Stimulated activated CD4-positive, alpha-beta T cell treated with anti-CD3 and anti-CD28 coated beads, Interleukin-2, amount 100 ng/mL, for 48 hours (primary cell): ENCODE data around the gene NDOR1.
"Not testable (repeated sequence)": the region's sequence is repeated elsewhere in the genome, so short reads cannot be mapped to it uniquely, and the experiment has no call there.

Experiments used
- DNase-seq, 2 donors: peaks; one replicate each; pipeline ENCODE4 v3.0.0-alpha.2; 2020

Gene NDOR1

DNA sequence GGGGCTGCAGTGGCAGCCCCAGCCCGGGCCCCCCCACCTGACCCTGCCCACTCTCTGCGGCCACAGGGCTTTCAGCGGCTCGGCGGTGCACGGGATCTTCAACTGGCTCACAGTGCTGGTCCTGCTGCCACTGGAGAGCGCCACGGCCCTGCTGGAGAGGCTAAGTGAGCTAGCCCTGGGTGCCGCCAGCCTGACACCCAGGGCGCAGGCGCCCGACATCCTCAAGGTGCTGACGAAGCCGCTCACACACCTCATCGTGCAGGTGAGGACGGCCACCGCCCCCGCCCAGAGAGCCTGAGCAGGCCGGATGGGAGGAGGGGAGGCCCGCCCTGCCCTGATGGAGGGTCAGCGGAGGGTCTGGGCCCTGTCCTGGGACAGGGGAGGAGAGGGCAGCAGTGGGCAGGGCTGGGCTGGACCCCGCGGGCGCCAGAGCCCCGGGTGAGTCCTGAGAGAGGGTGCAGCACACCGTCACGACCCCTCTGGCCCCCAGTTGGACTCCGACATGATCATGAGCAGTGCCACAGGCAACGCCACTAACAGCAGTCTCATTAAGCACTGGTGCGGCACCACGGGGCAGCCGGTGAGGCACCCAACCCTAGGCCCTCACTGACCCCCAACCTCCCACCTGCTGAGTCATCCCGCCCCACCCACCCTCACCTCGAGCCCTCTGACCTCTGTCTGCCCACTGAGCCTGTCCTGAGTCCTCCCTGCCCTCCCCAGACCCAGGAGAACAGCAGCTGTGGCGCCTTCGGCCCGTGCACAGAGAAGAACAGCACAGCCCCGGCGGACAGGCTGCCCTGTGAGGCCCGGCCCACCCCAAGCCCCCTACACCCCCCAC lies 27.9 kb downstream of the NDOR1 start:
- DNase-seq, result no peak

DNA sequence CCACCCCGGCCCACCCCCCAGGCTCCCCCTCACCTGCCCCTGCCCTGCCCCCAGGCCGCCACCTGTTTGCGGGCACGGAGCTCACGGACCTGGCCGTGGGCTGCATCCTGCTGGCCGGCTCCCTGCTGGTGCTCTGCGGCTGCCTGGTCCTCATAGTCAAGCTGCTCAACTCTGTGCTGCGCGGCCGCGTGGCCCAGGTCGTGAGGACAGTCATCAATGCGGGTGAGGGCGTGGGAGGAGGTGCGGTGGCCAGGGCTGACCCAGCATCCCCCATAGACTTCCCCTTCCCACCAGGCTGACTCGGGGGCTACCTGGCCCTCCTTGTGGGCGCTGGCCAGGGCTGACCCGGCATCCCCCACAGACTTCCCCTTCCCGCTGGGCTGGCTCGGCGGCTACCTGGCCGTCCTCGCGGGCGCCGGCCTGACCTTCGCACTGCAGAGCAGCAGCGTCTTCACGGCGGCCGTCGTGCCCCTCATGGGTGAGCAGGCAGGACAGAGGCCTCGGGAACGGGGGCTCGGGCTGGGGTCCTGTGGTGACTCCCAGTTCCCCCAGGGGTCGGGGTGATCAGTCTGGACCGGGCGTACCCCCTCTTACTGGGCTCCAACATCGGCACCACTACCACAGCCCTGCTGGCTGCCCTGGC lies 28.7 kb downstream of the NDOR1 start:
- no peak for DNase-seq

DNA sequence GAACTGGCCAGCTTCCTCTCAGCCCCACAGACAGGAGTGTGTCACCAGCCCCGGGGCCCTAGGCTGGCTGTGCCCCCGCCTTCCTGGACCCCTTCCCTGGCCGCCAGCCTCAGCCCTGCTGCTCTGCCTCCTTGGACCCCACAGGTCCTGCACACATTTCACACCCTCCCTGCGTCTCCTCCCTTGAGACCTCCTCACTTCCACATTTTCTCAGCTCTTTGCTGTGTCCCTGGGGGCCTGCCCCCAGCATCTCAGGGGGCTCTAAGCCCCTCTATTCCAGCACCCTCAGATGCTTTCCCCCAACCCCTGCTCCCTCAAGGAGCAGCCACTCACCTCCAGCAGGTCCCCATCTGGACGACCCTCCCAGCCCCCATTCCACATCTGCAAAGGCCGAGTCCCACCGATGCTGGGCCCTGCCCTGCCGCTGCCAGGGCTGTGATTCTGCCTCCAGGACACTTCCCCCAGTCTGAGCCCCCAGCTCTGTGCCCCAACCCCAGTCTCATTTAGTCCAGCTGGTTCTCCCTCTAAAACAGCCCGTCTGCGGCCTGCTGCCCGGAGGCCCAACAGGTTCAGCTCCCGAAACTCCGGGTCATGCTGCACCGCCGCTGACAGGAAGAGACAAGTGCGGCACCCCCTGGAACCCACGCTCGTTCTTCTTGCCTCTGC lies 29.4 kb downstream of the NDOR1 start:
- DNase-seq, result no peak

DNA sequence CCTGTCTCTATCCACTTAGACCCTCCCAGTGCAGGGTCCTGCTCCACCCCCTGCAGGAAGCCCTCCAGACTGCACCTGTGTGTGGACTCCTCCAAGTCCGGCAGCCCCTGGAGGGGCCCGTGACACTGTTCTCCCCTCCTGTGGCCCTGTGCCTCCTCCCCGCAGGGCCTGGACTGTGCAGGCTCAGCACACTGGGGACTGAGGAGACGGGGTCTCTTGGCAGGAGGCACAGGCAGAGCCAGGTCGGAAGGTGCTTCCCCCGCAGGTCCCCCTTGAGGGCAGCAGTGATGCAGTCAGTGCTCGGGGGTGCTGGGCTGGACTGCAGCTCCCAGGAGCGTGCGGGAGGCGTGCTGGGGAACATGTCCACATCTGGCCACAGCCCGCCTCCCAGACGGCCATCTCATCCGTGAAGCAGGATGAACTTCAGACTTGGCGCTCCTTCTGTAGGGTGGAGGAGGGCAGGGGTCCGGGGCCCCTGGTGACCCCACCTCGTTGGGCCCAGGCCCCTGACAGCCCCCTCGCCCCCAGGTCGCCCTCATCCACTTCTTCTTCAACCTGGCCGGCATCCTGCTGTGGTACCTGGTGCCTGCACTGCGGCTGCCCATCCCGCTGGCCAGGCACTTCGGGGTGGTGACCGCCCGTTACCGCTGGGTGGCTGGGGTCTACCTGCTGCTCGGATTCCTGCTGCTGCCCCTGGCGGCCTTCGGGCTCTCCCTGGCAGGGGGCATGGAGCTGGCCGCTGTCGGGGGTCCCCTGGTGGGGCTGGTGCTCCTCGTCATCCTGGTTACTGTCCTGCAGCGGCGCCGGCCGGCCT lies 30.1 kb downstream of the NDOR1 start:
- DNase-seq, result no peak

DNA sequence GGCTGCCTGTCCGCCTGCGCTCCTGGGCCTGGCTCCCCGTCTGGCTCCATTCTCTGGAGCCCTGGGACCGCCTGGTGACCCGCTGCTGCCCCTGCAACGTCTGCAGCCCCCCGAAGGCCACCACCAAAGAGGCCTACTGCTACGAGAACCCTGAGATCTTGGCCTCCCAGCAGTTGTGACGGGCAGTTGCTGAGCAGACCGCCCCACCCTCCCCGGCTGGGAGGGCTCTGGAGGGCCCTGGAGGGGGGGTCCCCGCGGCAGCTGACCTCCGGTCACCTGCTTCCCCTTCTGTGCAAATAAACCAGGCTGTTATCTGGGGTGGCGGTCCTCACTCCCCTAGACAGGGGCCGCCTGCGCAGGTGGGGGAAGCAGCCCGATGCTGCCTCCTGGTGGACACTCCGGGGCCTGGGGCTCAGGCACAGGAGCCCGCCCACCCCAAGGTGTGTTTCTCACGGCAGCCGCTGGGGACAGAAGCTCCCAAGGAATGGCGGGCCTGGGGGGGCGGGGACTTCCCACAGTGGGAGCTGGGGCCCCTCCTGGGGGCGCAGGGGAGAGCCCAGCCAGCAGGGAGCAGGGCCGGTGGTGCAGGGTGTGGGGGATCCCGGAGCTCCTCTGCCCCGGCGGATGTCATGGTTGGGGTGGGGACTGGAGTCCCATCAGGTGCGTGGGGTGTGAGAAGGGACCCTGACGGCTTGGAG lies 30.9 kb downstream of the NDOR1 start:
- peak; percentile 91 to 94 for DNase-seq

DNA sequence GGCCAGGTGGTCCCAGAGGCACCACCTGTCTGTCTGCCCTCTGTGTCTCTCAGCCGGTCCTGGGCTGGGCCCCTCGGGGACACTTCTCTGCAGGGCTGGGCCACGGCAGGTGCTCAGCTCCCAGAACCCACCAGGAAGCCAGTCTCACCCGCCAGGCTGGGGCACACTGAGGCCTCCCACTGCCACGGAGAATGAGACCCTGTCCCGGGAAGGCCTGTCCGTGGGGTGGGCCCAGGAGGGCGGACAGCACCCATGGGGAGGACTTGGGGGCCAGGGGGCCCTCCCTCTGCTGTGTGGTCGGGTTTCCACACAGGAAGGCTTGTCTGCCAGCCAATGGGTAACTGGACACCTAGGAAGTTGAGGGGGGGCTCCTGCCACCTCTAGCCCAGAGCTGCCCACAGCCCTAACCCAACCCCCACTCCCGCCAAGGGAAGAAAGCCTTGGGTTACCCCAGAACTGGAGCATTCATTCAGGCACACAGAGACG lies 31.5 kb downstream of the NDOR1 start:
- DNase-seq, result no peak

DNA sequence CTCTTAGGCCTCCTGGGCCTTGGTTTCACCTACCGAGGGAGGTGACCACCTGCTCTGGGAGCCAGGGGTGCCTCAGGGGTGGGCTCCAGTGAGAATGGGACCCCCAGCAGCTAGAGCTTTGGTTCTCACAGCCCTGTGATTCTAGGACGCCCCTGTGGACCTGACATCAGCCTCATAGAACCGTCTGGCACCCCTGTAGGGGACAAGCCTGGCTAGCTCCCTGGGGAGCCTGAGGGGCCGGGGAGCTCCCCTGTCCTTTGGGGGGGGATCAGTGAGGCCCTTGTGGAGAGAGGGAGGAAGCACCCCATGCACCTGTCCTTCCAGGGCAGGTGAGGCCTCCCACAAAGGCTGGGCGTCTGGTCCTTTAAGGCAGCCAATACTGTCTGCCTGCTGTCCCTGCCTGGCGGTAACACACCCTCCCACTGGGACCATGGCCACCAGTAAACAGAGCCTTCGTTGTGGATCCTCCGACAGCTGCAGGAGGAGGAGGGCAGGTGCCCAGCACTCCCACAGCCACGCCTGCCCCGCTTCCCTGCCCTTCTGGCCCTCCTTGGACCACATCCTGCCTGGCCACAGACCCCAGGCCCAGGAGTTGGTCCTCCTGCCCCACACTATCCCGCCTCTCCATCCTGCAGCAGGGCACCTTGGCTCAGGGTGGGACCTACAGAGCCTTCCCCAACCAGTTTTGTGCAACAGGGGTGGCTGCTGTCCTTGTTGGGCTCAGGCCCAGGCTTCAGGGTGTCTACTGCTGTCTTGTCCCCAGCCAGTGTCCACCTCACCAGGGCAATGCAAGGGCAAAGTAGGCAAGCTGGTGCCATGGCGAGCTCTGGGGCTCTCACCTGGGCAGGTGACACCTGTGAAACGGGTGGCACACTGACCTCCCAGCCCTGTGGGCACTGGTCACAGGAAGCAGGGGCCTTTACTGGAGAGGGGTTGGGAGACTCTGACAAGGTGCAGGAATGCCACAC lies 32.5 kb downstream of the NDOR1 start:
- no peak for DNase-seq

DNA sequence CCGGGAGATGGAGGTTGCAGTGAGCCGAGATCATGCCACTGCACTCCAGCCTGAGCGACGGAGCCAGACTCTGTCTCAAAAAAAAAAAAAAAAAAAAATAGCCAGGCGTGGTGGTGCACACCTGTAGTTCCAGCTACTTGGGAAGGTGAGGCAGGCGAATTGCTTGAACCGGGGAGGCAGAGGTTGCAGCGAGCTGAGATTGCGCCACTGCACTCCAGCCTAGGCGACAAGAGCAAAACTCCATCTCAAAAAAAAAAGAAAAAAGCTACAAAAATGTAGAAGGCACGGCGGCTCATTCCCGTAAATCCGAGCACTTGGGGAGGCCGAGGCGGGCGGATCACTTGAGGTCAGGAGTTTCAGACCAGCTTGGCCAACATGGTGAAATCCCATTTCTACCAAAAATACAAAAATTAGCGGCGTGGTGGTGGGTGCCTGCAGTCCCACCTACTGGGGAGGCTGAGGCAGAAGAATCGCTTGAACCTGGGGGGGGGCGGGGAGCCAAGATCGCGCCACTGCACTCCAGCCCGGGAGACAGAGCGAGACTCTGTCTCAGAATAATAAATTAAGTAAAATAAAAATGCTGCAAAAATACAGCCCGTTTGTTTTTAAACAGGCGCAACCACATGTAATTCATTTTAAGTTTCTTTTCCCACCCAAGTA lies 34.2 kb downstream of the NDOR1 start:
- DNase-seq, result not testable (repeated sequence)

DNA sequence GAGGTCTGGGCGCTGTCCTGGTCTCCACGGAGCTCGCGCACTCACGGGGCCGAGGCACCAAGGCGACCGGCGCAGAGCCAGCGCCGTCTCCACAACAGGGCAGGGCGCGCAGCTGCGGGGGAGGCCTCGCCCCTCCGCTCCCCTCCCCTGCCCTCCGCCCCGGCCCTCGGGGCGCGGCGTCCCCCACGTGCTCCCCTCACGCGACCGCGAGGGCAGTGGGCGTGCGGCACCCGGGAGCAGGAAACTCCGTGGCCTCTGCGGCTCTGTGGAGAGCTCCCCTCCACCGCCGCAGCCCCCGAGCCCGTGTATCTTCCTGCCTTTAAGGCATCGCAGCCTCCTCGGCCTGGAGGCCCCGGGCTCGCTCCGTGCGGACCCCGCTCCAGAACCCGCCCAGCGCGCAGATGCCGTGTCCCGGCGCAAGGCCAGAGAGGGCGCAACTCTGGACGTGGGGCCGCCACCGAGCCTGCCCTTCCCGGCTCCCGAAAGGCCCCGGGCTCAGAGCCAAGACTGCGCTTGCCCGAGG lies 34.9 kb downstream of the NDOR1 start:
- DNase-seq, result peak; percentile 49 to 51

DNA sequence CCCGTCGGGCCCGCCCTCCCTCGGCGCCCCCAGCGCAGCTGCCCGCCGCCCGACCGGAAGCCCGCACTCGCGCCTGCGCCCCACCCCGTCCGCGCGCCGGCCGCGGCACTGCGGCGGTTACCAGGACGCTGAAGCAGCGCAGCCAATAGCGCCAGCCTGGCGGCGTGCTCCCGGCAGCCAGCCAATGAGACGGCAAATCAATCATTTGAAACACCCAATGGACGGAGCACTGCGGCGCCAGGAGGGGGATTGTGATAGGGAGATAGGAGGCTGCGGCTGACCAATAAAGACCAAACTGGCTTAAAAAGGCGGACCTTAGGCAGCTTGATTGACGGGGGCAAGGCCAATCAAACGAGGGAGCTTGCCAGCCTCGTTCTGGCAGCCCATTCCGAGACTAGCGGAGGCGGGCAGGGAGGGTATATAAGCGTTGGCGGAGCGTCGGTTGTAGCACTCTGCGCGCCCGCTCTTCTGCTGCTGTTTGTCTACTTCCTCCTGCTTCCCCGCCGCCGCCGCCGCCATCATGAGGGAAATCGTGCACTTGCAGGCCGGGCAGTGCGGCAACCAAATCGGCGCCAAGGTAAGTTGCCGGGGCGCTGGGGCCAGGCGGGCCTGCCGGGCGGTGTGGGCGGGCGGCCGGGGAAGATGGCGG lies 35.5 kb downstream of the NDOR1 start, which contains the start of gene TUBB4B:
TUBB4B (plus strand) TSS at position 447 of the 649 bp plus-strand sequence; CDS start at position 521, 74 bp downstream.
- DNase-seq, result peak; percentile 92 to 93

DNA sequence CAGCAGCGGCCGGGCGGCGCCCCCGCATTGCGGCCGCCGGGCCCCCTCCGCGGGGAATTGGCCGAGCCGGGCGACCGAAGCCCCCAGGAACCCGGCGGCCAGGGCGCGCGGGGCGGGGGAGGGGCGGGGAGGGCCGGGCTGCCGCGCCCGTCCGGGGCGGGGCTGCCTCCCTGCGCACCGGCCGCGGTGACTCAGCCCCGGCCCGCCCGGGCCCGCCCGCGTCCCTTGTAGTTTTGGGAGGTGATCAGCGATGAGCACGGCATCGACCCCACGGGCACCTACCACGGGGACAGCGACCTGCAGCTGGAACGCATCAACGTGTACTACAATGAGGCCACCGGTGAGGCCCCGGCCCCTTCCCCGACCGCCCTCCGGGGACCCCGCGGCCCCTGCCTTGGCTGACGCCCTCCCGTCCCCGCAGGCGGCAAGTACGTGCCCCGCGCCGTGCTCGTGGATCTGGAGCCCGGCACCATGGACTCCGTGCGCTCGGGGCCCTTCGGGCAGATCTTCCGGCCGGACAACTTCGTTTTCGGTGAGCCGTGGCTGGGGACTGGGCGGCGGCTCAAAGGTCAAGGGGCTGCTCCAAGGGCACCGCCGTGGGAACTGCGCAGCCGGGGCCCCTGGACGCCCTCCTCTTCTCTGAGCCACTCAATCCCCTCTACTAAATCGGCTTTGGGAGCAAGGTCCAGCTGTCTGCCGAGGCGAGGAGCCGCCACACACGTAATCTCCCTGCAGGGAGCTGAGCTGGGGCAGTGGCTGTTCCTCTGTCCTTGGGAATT lies 36.2 kb downstream of the NDOR1 start:
- peak; percentile 52 for DNase-seq

DNA sequence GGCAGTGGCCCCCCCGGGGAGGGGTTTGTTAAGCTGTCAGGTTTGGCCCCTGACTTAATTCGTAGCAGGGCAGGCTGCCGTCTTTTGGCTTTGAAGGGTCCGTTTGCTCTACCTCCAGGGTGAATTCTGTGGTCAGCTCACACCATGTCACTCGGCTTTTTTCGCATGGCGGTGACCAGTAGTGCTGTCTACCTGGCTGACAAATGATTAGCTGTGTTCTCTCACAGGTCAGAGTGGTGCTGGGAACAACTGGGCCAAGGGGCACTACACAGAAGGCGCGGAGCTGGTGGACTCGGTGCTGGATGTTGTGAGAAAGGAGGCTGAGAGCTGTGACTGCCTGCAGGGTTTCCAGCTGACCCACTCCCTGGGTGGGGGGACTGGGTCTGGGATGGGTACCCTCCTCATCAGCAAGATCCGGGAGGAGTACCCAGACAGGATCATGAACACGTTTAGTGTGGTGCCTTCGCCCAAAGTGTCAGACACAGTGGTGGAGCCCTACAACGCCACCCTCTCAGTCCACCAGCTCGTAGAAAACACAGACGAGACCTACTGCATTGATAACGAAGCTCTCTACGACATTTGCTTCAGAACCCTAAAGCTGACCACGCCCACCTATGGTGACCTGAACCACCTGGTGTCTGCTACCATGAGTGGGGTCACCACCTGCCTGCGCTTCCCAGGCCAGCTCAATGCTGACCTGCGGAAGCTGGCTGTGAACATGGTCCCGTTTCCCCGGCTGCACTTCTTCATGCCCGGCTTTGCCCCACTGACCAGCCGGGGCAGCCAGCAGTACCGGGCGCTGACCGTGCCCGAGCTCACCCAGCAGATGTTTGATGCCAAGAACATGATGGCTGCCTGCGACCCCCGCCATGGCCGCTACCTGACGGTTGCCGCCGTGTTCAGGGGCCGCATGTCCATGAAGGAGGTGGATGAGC lies 37.0 kb downstream of the NDOR1 start:
- no peak for DNase-seq

DNA sequence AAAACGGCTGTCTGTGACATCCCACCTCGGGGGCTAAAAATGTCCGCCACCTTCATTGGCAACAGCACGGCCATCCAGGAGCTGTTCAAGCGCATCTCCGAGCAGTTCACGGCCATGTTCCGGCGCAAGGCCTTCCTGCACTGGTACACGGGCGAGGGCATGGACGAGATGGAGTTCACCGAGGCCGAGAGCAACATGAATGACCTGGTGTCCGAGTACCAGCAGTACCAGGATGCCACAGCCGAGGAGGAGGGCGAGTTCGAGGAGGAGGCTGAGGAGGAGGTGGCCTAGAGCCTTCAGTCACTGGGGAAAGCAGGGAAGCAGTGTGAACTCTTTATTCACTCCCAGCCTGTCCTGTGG lies 37.7 kb downstream of the NDOR1 start:
- DNase-seq, result not testable (repeated sequence)

DNA sequence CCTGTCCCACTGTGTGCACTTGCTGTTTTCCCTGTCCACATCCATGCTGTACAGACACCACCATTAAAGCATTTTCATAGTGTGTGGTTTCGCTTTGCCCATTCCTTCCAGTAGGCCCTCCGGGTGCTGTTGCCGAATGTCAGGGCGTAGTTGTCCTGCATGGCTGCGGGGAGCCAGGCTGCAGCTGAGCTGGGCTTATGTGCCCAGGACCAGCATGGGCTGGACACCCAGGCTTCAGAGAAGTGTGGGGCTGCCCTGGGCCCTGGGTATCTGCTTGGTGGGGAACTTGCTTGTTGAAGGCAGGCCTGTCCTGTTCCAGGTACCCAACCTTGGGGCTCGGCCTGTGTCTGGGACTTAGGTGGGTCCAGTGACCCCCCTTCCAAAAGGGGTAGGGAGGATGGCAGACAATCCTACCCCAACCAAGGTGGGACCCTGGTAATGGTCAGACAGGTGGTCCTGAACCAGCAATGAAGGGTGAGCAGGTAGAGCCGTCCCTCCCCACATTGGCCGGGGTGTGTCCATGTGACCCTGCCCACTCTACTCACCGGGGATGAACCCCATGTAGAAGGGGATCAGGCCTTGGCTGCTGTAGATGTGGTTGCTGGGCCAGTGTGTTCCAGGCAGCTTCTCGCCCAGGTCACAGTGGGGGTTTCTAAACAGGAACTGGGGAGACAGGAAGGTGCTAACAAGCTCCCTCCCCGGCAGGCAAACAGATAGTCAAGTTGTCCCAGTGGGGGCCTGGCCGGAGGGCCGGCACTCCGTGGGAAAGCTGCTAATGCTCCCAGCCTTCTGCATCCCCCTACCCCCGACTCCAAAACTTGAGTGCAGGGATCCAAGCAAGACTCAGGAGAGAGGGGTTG lies 38.4 kb downstream of the NDOR1 start:
- no peak for DNase-seq

DNA sequence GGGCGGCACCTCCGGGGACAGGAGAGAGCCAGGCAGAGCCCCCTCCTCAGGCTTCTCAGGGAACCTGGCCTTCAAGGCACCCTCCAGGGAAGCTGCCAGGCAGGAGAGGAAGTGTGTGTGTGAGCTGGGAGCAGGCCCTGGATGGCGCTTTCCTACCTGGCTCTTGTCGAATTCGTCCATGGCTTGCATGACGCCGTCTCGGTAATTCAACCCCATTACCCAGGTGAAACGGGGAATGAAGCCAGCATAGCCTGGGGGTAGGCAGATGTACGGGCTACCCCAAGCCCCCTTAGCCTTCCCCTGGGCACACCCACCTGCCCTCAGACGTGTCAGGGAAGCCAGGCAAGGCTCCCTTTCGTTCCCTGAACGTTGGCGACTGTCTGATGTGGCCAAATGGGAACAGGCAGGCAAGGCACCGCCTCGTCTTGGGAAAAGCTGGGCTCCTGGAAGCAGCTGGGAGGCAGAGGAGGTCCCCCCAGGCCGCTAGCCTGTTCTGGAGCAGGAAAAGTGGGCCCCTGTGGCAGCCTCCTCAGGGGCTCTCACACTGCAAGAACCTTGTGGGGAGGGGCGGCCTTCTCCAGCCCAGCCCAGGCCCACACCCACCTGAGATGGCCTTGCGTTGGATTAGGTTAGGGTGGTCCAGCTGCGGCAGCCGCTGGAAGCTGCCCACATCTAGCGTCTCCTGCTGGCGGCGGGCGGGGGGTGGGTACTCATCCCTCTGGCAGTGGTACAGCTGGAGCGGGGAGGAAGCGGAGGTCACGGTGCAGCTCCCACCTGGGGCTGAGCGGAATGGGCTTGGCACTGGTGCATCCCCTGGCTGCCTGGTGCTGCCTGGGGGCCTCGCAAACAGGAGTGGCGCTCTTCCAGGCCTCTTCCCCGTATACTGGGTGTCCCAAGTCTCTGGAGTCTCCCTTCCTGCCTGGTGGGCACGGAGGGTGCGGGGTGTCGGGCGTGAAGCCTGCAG lies 39.3 kb downstream of the NDOR1 start:
- DNase-seq, result no peak
